ENCODE results near the gene ABCA13. TPM values are rescaled to one million over a fixed set of nuclear protein-coding genes. Genes with fewer than 3 reads are reported as not detected.

Gene ABCA13
- total and polyA plus RNA-seq, 4 donors: 1.2 to 23.2 (median 3.5) TPM

- no peak for DNase-seq
- Histone ChIP-seq H3K9me3 (ENCODE audit: control insufficient read depth in 4 of 4, insufficient read depth in 3 of 4, low read length in 3 of 4) (peaks cover 0 to 10% (median 6%) of the 10 kb centered on the region in 4 donors), H3K4me1 (ENCODE audit: control insufficient read depth in 5 of 5, insufficient read depth in 5 of 5, low read length in 5 of 5) (no peaks in the 10 kb centered on the region), H3K9ac (ENCODE audit: insufficient read depth in 1 of 2, low read length in 2 of 2) (no peak overlapping the region), H3K36me3 (ENCODE audit: control insufficient read depth in 4 of 4, insufficient read depth in 4 of 4, low read length in 4 of 4) (no peaks in the 10 kb centered on the region), H3K4me3 (no peak overlapping the region), H3K27ac (ENCODE audit: low read depth in 1 of 2, low read length in 1 of 2) (no peak overlapping the region), H3K27me3 (ENCODE audit: control insufficient read depth in 3 of 3, insufficient read depth in 3 of 3, low read length in 2 of 3) (no peaks in the 10 kb centered on the region)
- TF ChIP-seq CTCF (IDR thresholded peaks at IDR 0.05; ENCODE audit: control extremely low read depth, extremely low read depth): no peak
- no peak for ATAC-seq (ENCODE audit: insufficient read depth, low FRiP score)
- WGBS, 2 donors: 94 to 99% methylated on average over 8 of the region's 8 CpGs
Measured at GRCh38 chr7:48321319-48322010, 150.2 kb downstream of the ABCA13 start.

- TF ChIP-seq CTCF (IDR thresholded peaks at IDR 0.05; ENCODE audit: control extremely low read depth, extremely low read depth): no peak
- Histone ChIP-seq H3K4me1 (ENCODE audit: control insufficient read depth in 5 of 5, insufficient read depth in 5 of 5, low read length in 5 of 5) (no peaks in the 10 kb centered on the region), H3K9ac (ENCODE audit: insufficient read depth in 1 of 2, low read length in 2 of 2) (no peak overlapping the region), H3K27ac (ENCODE audit: low read depth in 1 of 2, low read length in 1 of 2) (no peak overlapping the region), H3K36me3 (ENCODE audit: control insufficient read depth in 4 of 4, insufficient read depth in 4 of 4, low read length in 4 of 4) (no peaks in the 10 kb centered on the region), H3K4me3 (no peak overlapping the region), H3K9me3 (ENCODE audit: control insufficient read depth in 4 of 4, insufficient read depth in 3 of 4, low read length in 3 of 4) (no peaks in the 10 kb centered on the region), H3K27me3 (ENCODE audit: control insufficient read depth in 3 of 3, insufficient read depth in 3 of 3, low read length in 2 of 3) (no peaks in the 10 kb centered on the region)
- ATAC-seq (ENCODE audit: insufficient read depth, low FRiP score) (no peak), DNase-seq (peak in 2 of 3 donors; percentile 21 to 41)
- WGBS, 2 donors: 62 to 64% methylated on average over 5 of the region's 5 CpGs
Measured at GRCh38 chr7:48337012-48337621, 165.9 kb downstream of the ABCA13 start.

GRCh38 chr7:48337781-48338180 lies 166.5 kb downstream of the ABCA13 start:
- 81 to 86% methylated on average over 3 of the region's 3 CpGs for WGBS, 2 donors
- H3K4me3 ChIP-seq: no peak overlapping the region
- H3K36me3 ChIP-seq (ENCODE audit: control insufficient read depth in 4 of 4, insufficient read depth in 4 of 4, low read length in 4 of 4): no peaks in the 10 kb centered on the region
- H3K4me1 ChIP-seq (ENCODE audit: control insufficient read depth in 5 of 5, insufficient read depth in 5 of 5, low read length in 5 of 5): no peaks in the 10 kb centered on the region
- H3K9ac ChIP-seq (ENCODE audit: insufficient read depth in 1 of 2, low read length in 2 of 2): no peak overlapping the region
- ATAC-seq (ENCODE audit: insufficient read depth, low FRiP score): no peak
- TF ChIP-seq CTCF (IDR thresholded peaks at IDR 0.05; ENCODE audit: control extremely low read depth, extremely low read depth): no peak
- no peaks in the 10 kb centered on the region for H3K9me3 ChIP-seq (ENCODE audit: control insufficient read depth in 4 of 4, insufficient read depth in 3 of 4, low read length in 3 of 4)
- no peaks in the 10 kb centered on the region for H3K27me3 ChIP-seq (ENCODE audit: control insufficient read depth in 3 of 3, insufficient read depth in 3 of 3, low read length in 2 of 3)
- no peak overlapping the region for H3K27ac ChIP-seq (ENCODE audit: low read depth in 1 of 2, low read length in 1 of 2)
- no peak for DNase-seq

All from lung (tissue), 12 donors.